ENCODE measurements around the gene GEMIN5.

Gene GEMIN5

DNA sequence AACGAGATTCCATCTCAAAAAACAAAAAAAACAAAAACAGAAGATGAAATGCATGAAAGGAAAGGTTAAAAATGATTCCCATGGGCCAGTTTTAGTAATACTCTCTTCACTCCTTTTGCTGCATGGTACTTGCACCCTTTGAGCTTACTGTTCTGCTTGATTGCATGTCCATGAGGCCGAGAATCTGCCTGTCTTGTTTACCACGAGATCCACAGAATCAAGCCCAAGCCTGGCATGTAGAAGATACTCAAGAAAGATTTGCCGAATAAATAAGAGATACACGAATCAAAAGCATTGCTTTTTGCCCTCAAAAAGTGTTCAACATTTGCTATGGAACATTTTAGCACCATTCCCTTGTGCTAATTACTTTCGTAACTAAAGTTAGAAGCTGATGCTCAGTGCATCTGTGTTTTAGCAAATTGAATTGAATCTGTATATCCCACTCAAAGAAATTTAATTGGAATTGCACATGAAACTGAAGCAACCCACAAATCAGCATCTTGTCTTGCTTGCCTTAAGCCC, 88.7 kb downstream of the GEMIN5 start:
- no peak for ATAC-seq

DNA sequence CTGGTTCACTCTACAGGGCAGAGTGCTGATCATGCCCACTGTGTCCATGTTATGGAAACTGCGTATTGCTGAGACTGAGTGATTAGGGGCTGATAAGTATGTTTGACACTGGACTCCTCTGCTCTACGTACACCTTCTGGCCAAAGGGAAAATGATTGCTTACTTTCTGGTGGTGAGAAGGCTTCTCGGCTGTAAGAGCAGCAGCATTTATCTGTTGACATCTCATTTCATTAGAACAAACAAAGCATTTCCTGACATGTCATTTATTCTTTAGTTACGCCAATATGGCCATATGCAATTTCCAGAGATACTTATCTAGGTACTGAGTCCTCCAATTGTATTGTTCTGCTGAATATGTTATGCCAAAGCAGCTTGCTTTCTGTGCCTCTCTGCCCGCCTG, 93.2 kb downstream of the GEMIN5 start:
- ATAC-seq = no peak

DNA sequence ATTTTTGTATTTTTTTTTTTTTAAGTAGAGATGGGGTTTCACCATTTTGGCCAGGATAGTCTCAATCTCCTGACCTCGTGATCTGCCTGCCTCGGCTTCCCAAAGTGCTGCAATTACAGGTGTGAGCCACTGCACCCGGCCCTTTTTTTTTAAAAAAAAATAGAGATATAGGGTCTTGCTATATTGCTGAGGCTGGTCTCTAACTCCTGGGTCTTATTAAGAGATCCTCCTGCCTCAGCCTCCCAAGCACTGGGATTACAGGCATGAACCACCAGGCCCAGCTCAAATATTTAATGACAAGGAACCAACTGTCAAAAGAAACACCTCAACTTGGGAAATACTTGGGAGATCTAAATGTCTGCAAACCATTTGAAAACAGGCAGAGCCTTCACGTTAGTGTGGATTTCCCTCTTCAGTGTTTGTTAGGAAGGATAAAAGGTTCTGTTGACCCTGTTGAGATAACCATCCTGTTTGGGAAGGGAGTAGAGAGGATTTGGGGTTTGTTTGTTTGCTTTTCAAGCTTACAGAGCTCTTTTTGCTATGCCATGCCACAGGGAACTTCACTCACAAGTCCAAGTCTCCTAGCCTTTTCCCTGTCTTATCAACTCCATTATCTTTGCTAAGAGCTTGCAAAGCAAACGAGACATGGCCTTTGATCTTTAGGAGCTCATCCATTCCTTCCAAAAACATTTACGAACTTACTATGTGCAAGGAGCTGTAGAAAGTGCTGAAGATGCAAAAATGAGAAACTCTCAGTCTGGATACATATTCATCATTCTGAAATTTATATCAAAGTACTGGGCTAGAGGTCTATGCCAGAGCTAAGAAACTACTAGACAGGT, 95.1 kb downstream of the GEMIN5 start:
- ATAC-seq = no peak

DNA sequence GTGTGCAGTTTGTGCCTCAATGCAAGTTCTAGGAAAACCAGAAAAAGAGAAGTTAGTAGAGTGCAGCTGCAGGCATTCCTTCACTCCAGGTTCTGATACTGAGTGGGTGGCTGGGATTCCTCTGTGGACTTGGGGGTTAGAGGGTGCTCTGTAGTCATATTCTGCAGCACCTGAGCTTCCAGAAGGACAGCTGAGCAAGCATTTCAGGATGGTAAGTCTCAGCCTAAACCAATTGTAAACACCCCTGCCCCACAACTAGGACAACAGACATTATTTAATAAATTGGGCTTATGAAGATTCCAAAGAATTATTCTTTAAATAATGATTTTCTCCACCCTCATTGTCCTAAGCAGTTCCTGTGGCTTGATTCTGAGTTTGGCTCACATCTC, 96.7 kb downstream of the GEMIN5 start:
- no peak for ATAC-seq

DNA sequence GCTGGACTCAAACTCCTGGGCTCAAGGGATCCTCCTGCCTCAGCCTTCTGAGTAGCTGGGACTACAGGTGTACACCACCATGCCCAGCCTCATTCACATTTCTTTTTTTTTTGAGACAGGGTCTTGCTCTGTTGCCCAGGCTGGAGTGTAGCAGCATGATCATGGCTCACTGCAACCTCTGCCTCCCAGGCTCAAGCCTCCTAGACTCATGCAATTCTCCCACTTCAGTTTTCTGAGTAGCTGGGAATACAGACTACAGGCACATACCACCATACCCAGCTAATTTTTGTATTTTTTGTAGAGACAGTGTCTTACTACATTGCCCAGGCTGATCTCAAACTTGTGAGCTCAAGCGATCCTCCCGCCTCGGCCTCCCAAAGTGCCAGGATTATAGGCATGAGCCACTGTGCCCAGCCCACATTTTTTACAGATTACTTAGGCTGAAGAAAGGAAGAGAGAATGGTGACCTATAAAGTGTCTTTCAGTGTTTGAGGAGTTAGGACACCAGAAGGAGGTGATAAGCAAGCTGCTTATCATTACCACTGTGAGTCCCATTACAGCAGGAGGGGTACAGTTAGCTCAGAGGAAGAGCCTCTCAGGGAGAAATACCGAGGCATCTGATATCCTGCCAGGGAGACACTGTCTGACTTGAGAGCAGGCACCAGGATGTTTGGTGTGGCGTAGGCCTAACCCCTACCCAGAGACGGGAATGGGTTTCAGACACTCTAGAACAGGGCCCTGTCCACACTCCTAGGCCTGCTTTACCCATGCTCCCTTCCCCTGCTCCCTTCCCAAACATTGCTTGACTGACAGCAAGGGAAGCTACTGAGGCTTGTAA, 97.4 kb downstream of the GEMIN5 start:
- ATAC-seq = no peak
